Measurements from ENCODE around the gene ACYP2.
"Not testable (repeated sequence)": the region's sequence is repeated elsewhere in the genome, so short reads cannot be mapped to it uniquely, and the experiment has no call there.

The ACYP2 gene

DNA sequence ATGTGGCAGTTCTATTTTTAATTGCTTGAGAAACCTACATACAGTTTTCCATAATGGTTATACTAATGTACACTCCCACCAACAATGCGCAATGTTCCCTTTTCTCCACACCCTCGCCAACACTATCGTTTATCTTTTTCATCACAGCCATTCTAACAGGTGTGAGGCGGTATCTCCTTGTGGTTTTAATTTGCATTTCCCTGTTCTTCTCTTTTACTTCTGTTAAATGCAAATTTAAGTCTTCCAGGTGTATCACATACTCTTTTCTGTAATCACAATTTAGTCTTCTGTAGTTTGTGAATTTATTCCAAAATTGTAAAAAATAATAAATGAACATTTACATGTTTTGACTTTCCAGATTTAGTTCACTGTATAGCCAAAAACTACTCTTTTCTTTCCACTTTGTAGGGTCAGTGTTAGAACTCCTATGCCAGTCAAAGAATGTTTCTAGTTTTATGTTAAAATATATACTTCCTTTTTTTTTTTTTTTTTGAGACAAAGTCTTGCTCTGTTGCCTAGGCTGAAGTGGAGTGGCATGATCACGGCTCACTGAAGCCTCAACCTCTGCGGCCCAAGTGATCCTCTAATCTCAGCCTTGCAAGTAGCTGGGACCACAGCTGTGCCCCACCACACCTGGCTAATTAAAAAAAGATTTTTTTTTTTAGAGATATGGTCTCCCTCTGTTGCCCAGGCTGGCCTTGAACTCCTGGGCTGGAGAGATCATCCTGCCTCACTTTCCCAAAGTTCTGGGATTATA lies 15.4 kb upstream of the ACYP2 start:
- DNase-seq: no peak

- DNase-seq: no peak
These were observed 14.6 kb upstream of the ACYP2 start for GRCh38 chr2:54100772-54101171.

GRCh38 chr2:54103454-54104314 lies 11.7 kb upstream of the ACYP2 start:
- peak in 1 of 4 experiments; percentile 15 for DNase-seq

GRCh38 chr2:54106631-54107454 lies 8.6 kb upstream of the ACYP2 start:
- peak in 2 of 4 experiments; percentile 9 to 10 for DNase-seq

DNA sequence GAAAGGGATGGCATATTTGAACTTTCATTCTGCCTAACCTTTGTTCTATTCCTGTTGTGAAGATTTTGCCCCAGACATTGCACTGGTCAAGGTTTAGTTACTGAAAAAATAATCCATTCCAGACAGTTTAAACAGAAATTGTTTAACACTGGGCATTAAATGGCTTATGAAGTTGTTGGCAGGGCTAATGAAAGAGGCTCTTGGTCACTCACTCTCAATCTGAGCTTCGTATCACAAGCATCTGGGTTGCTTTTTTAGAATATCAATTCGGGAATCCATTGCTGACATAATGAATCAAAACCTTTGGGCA lies 8.0 kb upstream of the ACYP2 start:
- DNase-seq: no peak

DNA sequence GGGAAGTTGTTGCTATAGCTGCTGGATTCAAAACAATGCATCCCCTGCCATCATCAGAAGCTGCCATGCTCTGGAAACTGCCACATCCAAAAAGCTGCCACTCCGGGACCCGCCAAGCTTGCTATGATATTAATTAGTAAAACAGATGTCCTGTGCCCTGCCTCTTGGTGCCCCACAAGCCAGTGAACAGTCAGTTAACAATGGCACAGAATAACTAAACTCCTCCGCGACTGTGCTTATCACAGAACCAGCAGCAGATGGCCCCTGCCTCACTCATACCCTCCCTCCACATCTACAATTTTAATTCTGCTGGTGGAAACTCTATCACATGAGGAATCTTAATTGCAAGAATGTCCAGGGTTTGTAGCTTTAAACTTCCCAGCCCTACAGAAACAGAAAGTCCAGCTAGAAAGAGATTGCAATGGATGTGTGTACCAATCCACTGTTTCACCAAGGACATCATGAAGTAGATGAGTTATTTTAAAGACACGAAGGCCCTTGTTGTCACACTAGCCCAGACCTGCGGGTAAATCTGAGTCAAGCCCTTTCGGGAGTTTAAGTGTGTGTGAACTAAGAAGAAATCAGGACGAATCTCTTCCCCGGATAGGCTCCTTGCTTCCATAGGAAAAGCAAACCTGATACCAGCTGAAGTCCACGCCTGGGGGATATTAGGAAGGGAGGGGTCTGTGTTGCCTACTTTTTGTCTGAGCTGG lies 7.4 kb upstream of the ACYP2 start:
- no peak for DNase-seq

DNA sequence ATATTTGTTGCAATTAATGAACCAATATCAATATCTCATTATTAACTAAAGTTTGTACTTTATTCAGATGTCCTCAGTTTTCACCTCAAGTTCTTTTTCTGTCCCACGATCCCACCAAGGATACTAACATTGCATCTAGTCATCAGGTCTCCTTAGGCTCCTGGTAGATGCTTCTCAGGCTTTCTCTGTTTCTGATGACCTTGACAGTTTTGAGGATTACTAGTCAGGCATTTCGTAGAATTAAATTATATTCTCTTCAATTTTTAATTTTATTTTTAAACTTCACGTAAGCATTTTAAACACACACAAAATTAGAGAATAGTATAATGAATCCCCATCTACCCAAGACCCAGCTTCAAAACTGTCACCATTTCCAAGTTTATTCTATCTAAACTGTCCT lies 5.6 kb upstream of the ACYP2 start:
- no peak for DNase-seq

DNA sequence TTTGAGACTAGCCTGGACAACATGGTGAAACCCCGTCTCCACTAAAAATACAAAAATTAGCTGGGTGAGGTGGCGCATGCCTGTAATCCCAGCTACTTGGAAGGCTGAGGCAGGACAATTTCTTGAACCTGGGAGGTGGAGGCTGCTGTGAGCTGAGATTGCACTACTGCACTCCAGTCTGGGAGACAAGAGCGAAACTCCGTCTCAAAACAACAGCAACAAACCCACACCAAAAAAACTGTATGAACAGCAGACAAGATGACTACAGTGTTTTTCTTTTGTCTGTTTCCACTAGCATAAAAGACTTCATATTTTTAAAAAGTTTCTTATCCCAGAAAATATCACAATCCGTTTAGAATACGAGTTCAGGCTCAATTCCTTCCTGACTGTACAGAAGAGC lies 936 bp upstream of the ACYP2 start:
- DNase-seq: not testable (repeated sequence)

- no peak for DNase-seq
These were observed 505 bp upstream of the ACYP2 start for GRCh38 chr2:54114936-54115283.

DNA sequence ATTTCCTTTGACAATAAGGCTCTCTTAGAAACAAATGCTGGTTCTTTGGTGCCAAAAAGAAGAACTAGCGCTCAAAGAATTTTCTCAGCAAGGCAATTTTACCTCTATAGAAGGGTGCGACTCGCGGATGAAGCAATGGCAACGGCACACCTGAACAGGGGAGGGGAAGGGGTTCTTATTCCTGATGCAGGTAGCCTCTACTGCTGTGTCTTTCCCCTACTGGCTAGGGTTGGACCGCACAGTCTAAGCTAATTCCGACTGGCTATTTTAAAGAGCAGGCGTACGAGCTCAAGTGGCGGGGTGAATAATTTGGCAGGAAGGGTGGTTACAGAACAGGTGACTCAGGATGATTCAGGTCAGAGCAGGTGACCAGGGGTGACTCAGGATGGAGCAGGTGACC lies 1.2 kb downstream of the ACYP2 start:
- DNase-seq: not testable (repeated sequence)

DNA sequence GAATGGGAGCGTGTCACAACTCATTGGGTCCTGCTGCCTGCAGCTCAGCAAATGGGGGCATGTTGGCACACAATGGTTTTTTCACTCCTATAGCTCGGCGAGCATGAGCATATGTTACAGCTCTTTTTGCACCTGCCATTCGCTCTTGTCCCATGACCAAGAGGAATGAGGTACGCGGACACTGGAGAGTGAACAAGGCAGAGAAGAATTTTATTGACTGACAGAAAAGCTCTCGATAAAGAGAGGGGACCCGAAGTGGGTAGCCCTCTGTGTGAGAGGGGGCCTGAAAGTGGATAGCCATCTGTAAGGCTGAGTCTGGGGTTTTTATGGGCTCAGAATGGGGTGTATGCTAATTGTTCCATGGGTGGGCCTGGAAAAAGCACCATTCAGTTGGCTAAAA lies 5.5 kb downstream of the ACYP2 start:
- no peak for DNase-seq

DNA sequence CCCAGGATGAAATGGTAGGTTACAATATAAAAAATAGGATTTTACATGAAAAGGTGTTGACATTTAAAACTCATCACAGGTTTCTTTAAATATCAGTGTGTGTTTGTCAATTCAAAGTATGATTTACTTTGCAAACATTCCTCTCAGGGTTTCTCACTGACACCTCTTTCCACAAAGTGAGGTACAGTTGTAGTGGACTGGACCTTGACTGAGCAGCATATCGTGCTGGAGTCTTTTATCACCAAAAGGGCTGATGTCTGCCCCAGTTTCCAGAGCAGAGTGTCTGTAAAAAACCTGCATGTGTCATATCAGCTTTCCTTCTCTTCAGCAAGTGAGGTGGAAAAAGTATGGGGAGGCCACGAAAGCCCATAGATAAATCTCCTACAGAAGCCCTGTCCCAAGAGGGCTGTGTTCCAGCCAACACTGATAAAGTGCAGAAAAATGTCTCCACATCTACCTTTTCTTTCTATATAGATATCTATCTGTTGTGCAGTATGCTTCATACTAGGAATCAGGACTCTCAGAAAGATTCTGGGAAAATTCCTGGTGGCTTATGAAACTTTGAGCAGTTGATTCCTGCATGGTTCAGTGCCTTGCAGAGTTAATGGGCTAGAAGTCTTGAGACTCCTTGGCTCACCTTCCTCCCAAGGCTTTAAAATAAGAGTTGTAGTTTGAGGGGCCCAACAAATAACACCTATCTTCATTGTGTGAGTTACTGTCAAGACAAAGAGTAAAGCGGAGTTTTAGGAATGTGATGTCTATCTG lies 6.9 kb downstream of the ACYP2 start:
- no peak for DNase-seq

GRCh38 chr2:54122939-54123338 lies 7.5 kb downstream of the ACYP2 start:
- no peak for DNase-seq

GRCh38 chr2:54127174-54127573 lies 11.8 kb downstream of the ACYP2 start:
- DNase-seq: not testable (repeated sequence)

DNA sequence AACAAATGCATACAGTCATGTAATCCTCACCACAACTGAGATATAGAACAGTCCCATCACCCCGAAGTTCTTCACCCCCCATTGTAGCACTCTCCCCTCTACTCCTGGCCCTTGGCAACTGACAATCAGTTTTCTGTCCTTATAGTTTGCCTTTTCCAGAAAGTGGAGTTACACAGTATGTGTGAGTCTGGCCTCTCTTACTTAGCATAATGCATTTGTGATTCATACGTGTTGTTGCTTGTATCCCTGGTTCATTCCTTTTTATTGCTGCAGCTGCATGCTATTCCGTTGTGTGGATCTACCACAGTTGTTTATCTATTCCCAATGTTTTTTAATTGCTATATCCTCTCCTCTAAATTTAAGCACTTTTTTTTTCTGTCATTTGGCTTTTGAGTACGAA lies 17.6 kb downstream of the ACYP2 start:
- no peak for DNase-seq

DNA sequence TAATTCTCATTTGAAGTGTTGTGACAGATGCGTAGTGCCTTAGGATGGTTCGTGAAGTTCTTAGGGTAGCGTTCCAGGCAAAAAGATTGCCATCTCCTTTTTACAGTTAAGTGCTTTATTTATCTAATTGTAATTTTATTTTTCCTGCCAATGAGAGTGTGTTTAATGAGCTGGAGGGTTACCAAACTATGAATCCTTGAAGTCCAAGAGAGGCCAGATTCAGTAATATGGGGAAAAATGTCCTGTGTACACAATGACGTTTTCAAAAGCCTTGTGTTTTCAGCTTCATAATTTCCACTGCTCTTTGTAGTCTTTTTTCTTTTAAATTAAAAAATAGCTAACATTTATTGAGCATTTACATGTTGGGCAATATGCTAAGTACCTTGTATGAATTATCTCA lies 23.8 kb downstream of the ACYP2 start:
- no peak for DNase-seq

DNA sequence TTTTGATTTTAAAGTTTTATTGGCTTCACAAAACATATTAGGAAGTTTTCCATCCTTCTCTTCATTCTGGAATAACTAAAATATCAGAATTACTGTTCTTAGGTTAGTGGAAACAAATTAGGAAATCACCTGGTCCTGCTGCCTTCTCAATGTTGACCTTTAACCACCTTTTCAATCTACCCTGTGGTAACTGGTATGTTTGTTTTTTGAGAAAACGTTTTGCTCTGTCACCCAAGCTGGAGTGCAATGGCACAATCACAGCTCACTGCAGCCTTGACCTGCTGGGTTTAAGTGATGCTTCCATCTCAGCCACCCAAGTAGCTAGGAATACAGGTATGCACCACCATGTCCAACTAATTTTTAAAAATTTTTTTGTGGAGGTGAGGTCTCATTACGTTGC lies 28.4 kb downstream of the ACYP2 start:
- no peak for DNase-seq

- DNase-seq: no peak
These were observed 33.0 kb downstream of the ACYP2 start for GRCh38 chr2:54148391-54148790.

GRCh38 chr2:54149638-54150441 lies 34.4 kb downstream of the ACYP2 start:
- DNase-seq: no peak

- DNase-seq: no peak
These were observed 42.9 kb downstream of the ACYP2 start for GRCh38 chr2:54158311-54158710.
